ENCODE measurements around the gene ADGRD1.
"Not testable (repeated sequence)": the region's sequence is repeated elsewhere in the genome, so short reads cannot be mapped to it uniquely, and the experiment has no call there.

ADGRD1 gene

DNA sequence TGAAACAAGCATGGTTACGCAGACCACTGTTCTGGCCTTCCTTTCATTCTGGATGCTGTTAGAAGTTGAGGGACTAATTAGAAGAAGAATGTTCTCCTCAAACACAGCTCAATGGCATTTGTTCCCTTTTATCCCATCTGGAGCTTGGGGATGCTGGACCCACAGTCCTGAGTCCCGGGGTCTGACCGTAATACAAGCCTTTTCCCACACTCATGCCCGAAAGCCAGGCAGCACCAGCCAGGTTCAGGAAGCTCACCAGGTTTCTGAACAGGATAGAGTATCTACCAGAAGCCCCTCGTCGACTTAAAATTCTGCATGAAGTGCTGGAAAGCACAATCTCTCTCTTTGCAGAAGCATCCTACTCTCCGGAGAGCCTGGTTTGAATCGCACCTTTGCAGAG lies 165.6 kb downstream of the ADGRD1 start:
- DNase-seq (ENCODE audit: low read depth in 3 of 3), result not testable (repeated sequence)

DNA sequence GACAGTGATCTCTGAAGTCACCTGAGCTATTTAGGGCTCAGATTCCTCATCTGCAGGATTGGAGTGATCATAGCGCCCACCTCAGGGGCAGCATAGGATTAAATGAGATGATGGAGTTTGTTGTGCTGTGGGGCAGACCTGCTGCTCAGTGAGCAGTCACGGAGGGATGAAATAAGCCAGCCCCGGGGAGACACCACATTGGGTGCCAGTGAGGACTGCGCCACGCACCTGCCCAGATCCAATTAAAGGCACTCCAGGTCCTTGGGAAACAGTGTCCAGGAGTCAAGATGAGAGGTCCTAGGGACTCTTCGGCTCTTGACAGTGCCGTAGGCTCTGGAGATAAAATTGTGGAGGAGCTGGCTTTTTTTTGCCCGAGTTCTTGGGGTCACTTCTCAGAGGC lies 166.2 kb downstream of the ADGRD1 start:
- no peak for DNase-seq (ENCODE audit: low read depth in 3 of 3)

GRCh38 chr12:131120831-131121271 lies 167.1 kb downstream of the ADGRD1 start:
- DNase-seq (ENCODE audit: low read depth in 3 of 3), result no peak

DNA sequence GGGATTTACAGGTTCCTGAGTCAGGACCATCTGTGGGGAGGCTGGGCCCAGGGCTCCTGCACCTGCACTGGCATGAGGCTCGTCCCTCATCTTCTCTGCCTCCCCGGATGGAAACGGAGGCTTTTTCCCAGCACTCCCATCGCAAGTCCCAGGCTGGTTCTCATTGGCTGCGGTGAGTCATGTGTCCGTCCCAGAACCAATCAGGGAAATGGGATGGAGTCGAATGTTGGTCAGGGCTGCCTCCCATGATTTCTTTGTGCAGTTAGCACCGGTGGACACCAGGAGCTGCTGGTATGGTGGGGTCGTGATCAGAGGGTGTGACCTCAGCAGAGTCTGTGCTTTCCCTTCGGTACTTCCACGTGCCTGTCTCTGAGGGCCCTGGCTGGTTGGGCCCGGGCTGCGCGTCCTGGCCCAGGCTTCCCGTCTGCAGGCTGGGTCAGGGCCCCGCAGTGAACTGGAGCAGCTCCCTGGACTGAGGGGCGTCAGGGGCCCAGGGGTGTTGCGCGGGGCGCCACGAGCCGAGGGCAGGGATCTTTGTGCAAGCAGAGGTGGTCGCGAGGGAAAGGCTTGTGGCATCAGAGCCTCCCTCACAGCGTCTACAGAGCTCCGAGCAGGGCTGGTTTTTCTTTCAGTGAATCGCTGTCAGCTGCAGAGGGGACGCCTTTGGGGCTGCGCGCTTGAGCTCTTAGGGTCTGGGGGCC lies 168.1 kb downstream of the ADGRD1 start:
- no peak for DNase-seq (ENCODE audit: low read depth in 3 of 3)

GRCh38 chr12:131122631-131123030 lies 168.9 kb downstream of the ADGRD1 start:
- DNase-seq (ENCODE audit: low read depth in 3 of 3), result no peak

DNA sequence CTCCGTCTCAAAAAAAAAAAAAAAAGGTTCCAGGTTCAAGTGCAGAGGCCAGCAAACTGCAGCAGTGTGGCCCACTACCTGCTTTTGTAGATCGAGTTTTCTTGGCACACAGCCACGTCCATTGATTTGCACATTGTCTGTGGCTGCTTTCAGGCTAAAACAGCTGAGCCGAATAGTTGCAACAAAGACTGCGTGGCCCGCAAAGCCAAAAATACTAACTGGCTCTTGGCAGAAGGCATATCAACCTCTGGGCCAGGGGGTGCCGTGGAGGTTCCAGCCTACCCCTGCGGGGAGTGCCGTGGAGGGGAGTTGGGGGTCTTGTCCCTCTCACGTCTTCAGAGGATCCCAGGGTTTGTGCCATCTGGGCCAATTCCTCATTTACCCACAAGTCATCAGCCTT lies 170.1 kb downstream of the ADGRD1 start:
- DNase-seq (ENCODE audit: low read depth in 3 of 3), result no peak

GRCh38 chr12:131124487-131125280 lies 171.0 kb downstream of the ADGRD1 start:
- DNase-seq (ENCODE audit: low read depth in 3 of 3), result no peak

- no peak for DNase-seq (ENCODE audit: low read depth in 3 of 3)
These were observed 173.0 kb downstream of the ADGRD1 start for GRCh38 chr12:131126662-131127173.

- DNase-seq (ENCODE audit: low read depth in 3 of 3), result no peak
These were observed 174.8 kb downstream of the ADGRD1 start for GRCh38 chr12:131128556-131128955.

DNA sequence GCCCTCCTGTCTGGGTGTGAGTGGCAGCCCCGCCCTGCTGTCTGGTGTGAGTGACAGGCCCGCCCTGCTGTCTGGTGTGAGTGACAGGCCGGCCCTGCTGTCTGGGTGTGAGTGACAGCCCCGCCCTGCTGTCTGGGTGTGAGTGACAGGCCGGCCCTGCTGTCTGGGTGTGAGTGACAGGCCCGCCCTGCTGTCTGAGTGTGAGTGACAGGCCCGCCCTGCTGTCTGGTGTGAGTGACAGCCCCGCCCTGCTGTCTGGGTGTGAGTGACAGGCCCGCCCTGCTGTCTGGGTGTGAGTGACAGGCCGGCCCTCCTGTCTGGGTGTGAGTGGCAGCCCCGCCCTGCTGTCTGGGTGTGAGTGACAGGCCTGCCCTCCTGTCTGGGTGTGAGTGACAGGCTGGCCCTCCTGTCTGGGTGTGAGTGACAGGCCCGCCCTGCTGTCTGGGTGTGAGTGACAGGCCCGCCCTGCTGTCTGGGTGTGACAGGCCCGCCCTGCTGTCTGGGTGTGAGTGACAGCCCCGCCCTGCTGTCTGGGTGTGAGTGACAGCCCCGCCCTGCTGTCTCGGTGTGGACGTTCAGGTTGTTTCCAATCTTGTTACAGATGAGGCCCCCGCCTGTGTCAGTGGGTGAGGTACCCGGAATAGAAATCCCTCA lies 175.4 kb downstream of the ADGRD1 start:
- DNase-seq (ENCODE audit: low read depth in 3 of 3), result not testable (repeated sequence)

DNA sequence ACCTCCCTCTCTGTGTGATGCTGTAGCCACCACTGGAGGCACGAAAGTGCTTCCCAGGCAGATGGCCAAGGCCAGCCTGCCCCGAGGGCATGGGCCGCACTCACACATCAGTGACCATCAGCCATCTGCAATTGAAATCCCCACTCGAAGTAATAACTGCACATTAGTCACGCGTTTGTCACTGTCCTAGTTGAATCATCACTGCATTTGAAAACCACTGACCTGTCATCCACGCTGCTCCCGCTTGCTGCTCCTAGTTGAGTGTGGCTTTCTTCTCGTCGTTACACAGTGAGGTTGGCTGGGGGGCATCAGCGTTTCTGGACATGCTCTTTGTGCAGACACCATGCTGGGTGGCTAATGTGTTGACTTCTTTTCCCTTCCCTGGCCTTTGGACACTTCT lies 176.1 kb downstream of the ADGRD1 start:
- no peak for DNase-seq (ENCODE audit: low read depth in 3 of 3)

GRCh38 chr12:131130311-131130911 lies 176.7 kb downstream of the ADGRD1 start:
- DNase-seq (ENCODE audit: low read depth in 3 of 3), result no peak

DNA sequence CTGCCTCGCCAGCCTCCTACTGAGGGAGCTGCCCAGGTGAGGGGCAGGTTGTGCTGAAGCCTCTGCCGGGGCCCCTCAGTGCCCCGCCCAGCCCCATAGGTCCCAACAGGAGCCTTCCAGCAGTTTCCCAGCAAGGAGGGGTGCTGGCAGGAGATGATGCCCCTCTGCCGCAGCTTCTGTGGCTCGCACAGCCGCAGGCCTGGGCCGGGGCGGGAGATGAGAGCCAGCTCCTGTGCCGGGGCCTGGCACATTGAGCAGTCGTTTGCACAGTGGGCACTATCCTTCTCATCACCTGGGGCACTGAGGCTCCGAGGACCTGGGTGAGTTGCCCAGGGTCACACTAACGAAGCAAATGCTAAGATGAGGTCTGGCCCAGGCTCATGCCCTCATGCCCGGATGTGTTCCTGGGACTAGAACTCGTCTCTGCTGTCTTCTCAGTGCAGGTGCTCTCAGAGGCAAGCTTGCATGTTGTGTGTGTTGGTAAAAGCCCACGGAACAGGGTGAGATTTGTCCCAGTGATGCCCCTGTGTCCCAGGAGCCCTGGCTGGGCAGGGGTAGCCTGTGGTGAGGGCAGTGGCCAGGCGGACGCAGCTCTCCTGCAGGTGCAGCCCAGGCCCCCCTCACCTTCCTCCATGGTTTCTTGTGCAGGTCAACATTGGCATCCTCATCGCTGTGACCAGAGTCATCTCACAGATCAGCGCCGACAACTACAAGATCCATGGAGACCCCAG lies 177.5 kb downstream of the ADGRD1 start:
- no peak for DNase-seq (ENCODE audit: low read depth in 3 of 3)

GRCh38 chr12:131131808-131132117 lies 178.1 kb downstream of the ADGRD1 start:
- DNase-seq (ENCODE audit: low read depth in 3 of 3), result no peak

- DNase-seq (ENCODE audit: low read depth in 3 of 3), result peak; percentile 50 to 73 (median 70)
These were observed 178.6 kb downstream of the ADGRD1 start for GRCh38 chr12:131132118-131132892.

- no peak for DNase-seq (ENCODE audit: low read depth in 3 of 3)
These were observed 179.6 kb downstream of the ADGRD1 start for GRCh38 chr12:131133015-131133905.

GRCh38 chr12:131133994-131134393 lies 180.3 kb downstream of the ADGRD1 start:
- no peak for DNase-seq (ENCODE audit: low read depth in 3 of 3)

DNA sequence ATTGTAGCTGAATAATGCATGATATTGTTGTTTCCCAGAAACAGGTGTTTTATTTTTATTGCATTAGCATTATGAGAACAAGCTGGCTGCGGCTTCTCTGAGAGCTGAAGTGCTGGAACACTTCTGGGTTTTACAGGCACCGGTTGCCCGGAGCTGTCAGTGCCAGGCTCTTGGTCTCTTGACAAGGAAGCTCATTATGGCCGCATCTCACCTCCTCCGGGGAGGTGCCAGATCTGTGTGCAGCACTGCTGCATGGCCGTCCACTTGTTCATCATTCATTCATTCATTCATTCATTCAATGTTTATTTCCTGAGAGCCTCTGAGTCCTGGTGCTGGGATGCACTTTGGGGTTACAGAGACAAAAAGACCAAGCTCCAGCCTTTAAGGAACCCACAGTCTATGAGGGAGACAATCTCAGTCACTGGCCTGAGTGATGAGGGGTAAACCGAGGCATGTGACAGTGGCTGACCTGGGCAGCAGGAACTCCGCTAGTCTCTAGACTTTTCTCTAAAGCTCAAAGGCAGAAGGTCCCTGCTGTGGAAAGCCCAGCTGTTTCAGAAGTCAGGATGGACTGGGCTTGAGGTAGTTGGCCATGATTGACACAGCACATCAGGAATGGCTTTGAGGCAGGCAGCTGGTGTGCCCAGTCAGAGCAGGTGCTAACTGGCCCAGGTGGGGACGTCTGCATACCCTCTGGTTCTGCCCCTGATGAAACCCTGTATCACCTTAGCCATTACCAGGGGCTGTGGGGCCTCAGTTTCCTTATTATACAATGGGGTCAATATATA lies 181.0 kb downstream of the ADGRD1 start:
- DNase-seq (ENCODE audit: low read depth in 3 of 3), result no peak

- DNase-seq (ENCODE audit: low read depth in 3 of 3), result no peak
These were observed 181.6 kb downstream of the ADGRD1 start for GRCh38 chr12:131135311-131135785.

Measured in stimulated activated CD4-positive, alpha-beta T cell treated with anti-CD3 and anti-CD28 coated beads, TNF-alpha, amount 100 ng/mL, for 48 hours (primary cell).